ENCODE results near the gene MYO16. TPM values are rescaled to one million over a fixed set of nuclear protein-coding genes. Genes with fewer than 3 reads are reported as not detected.

Gene MYO16
- total RNA-seq, 1 donor from 2014 or later = not detected

DNA sequence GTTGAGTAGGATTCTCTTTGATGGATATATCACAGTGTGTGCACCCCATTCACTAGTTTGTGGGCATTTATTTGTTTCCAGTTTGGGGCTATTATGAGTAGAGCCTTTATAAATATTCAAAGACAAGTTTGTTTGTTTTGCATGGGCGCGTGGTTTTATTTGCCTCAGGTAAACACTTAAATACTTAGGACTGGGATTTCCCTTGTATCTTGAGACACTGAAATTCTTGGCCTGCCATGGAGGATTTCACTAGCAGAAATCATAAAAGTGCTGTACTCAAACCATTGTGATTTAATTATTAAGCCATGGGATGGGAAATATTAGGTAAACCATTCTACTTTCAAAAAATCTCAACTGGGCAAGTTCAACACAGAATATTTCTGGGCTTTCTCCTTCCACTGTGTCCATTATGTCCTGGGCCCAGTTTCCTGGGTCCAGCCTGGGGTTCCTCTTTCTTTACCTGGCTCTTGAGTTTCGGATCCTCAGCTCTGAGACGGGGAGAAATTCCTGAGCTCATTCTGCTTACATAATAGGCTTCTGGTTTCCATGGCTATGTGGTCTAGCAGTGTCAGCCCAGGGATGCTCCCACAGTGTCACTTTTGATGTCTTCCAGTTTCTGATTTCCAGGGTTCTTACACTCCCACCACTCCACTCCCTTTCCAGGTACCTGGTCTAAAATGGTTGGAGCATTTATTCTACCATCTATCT lies 14.4 kb downstream of the MYO16 start:
- DNase-seq (ENCODE audit: low read depth) (no peak), FAIRE-seq (no peak)
- no peak overlapping the region for H3K4me3 ChIP-seq (ENCODE audit: low read depth, low read length)
- no peaks in the 10 kb centered on the region for H3K27me3 ChIP-seq (ENCODE audit: control insufficient read depth, insufficient read depth, low read length)
- no peaks in the 10 kb centered on the region for H3K36me3 ChIP-seq (ENCODE audit: control insufficient read depth, insufficient read depth, low read length)
- TF ChIP-seq, protein P1, sequence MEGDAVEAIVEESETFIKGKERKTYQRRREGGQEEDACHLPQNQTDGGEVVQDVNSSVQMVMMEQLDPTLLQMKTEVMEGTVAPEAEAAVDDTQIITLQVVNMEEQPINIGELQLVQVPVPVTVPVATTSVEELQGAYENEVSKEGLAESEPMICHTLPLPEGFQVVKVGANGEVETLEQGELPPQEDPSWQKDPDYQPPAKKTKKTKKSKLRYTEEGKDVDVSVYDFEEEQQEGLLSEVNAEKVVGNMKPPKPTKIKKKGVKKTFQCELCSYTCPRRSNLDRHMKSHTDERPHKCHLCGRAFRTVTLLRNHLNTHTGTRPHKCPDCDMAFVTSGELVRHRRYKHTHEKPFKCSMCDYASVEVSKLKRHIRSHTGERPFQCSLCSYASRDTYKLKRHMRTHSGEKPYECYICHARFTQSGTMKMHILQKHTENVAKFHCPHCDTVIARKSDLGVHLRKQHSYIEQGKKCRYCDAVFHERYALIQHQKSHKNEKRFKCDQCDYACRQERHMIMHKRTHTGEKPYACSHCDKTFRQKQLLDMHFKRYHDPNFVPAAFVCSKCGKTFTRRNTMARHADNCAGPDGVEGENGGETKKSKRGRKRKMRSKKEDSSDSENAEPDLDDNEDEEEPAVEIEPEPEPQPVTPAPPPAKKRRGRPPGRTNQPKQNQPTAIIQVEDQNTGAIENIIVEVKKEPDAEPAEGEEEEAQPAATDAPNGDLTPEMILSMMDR (IDR thresholded peaks at IDR 0.05; ENCODE audit: insufficient read depth, low read length, severe bottlenecking) = no peak

DNA sequence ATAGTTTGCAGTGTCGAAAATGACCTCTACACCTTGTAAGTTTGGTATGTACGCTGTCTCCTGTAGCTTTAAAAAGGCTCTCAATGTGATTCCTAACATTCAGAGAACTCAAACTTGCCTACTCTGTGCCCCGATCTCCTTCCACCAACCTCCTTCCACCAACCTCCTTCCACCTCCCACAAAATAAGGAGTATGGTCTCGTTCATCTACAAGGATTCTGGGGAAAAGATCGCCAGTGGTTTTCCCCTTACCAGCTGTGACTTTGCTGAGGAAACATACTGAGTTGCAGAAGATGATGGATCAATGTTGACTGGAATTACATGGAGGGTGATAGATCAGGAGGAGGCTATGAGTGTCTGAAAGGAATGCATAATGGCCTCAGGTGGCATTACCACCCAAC lies 16.0 kb downstream of the MYO16 start:
- Histone ChIP-seq H3K36me3 (ENCODE audit: control insufficient read depth, insufficient read depth, low read length) (no peaks in the 10 kb centered on the region), H3K4me3 (ENCODE audit: low read depth, low read length) (no peak overlapping the region), H3K27me3 (ENCODE audit: control insufficient read depth, insufficient read depth, low read length) (no peaks in the 10 kb centered on the region)
- DNase-seq (ENCODE audit: low read depth) (no peak), FAIRE-seq (no peak)
- TF ChIP-seq, protein P1 (IDR thresholded peaks at IDR 0.05; ENCODE audit: insufficient read depth, low read length, severe bottlenecking) = no peak

DNA sequence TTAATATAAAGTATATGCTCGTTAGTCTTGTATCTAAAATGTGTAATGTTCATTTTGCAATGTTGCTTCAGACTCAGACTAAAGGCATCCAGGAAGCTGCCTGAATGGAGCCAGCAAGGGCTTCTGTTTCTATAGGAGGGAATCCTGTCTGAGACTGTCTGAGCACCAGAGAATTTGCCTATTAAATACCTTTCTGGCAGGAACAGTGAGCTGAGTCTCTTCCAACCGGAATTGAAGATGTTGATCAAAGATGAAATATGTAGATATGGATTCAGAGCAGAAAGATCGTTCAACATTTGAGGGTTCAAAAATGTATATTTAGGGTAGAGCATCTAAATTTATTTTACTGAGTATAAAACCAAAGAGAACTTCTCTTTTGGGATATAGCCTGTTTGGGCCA lies 20.9 kb downstream of the MYO16 start:
- H3K4me3 ChIP-seq (ENCODE audit: low read depth, low read length) = no peak overlapping the region
- DNase-seq (ENCODE audit: low read depth) = no peak
- no peaks in the 10 kb centered on the region for H3K27me3 ChIP-seq (ENCODE audit: control insufficient read depth, insufficient read depth, low read length)
- no peaks in the 10 kb centered on the region for H3K36me3 ChIP-seq (ENCODE audit: control insufficient read depth, insufficient read depth, low read length)
- TF ChIP-seq, protein P1 (IDR thresholded peaks at IDR 0.05; ENCODE audit: insufficient read depth, low read length, severe bottlenecking) = no peak
- FAIRE-seq = no peak

DNA sequence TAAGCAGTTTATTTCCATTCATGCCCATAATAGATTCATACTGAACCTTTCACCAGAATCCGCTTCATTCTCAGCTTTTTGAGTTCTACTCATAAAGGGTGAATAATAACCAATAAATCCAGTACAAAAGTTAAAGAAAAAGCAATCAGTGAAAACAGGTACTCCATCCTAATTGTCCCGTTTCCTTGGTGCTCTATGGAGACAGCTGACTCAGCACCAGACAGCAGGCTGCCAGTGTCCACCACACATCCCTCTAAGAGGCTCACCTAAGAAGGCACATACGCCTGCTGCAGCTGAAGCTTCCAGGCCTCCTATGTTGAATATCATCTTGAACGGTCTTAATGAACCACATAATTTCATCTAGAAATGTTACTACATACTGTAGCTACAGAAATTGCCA lies 27.3 kb downstream of the MYO16 start:
- H3K27me3 ChIP-seq (ENCODE audit: control insufficient read depth, insufficient read depth, low read length) = no peaks in the 10 kb centered on the region
- FAIRE-seq = no peak
- TF ChIP-seq, protein P1 (IDR thresholded peaks at IDR 0.05; ENCODE audit: insufficient read depth, low read length, severe bottlenecking) = no peak
- no peak overlapping the region for H3K4me3 ChIP-seq (ENCODE audit: low read depth, low read length)
- no peak for DNase-seq (ENCODE audit: low read depth)
- H3K36me3 ChIP-seq (ENCODE audit: control insufficient read depth, insufficient read depth, low read length) = no peaks in the 10 kb centered on the region

DNA sequence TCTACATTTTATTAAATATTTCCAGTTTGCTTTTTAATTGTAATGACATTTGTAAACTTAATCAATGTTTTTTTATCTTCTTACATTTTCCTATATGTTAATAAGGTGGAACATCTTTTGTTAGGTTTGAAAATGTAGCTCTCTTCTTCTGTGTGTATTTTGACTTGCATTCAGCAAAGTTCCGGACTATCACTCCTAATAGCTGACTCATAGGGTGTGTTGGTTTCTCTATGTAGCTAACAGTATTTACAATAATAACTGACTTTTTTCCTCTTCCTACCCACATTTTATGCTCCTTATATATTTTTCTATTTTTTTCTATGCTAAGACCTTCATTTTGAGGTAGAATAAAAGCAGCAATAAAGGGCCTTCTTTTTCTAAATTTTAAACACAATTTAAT lies 28.1 kb downstream of the MYO16 start:
- Histone ChIP-seq H3K4me3 (ENCODE audit: low read depth, low read length) (no peak overlapping the region), H3K27me3 (ENCODE audit: control insufficient read depth, insufficient read depth, low read length) (no peaks in the 10 kb centered on the region), H3K36me3 (ENCODE audit: control insufficient read depth, insufficient read depth, low read length) (no peaks in the 10 kb centered on the region)
- FAIRE-seq (no peak), DNase-seq (ENCODE audit: low read depth) (no peak)
- TF ChIP-seq, protein P1 (IDR thresholded peaks at IDR 0.05; ENCODE audit: insufficient read depth, low read length, severe bottlenecking) = no peak

DNA sequence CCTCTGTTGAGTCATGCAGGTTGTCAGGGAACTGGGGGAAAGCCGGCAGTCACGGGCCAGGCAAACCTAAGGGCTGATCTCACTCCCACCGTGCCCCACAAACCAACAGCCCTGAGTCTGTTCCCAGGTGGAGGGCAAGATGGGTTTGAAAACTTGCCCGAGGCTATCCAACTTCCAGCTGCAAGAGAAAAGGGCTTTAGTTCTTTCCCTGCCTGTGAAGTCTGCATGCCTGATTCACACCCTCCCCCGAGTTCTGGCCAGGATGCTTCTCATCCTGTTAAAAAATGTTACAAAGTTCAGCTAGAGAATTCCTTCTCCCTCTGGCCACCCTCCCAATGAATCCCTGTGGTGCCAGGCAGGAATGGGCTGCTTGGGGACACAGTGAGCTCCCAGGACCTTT lies 33.1 kb downstream of the MYO16 start:
- no peak for DNase-seq (ENCODE audit: low read depth)
- Histone ChIP-seq H3K27me3 (ENCODE audit: control insufficient read depth, insufficient read depth, low read length) (no peaks in the 10 kb centered on the region), H3K4me3 (ENCODE audit: low read depth, low read length) (no peak overlapping the region), H3K36me3 (ENCODE audit: control insufficient read depth, insufficient read depth, low read length) (no peaks in the 10 kb centered on the region)
- TF ChIP-seq, protein P1 (IDR thresholded peaks at IDR 0.05; ENCODE audit: insufficient read depth, low read length, severe bottlenecking) = no peak
- no peak for FAIRE-seq
